BE2C (cell line): ENCODE results near the gene GTPBP1.

Experiments used
- DNase-seq: peaks from one replicate; pipeline ENCODE4 v3.0.0-alpha.2; 2020
- H3K27me3 ChIP-seq: fragments of 250-450 bp; sonication (Bioruptor Pico); 2 replicates; pipeline ENCODE4 v1.5.1; 2020; ENCODE audit warnings: mild to moderate bottlenecking
- H3K36me3 ChIP-seq: fragments of 250-450 bp; sonication (Bioruptor Pico); 2 replicates; pipeline ENCODE4 v1.5.1; 2020; ENCODE audit warnings: mild to moderate bottlenecking
- H3K4me1 ChIP-seq: fragments of 250-450 bp; sonication (Bioruptor Pico); 2 replicates; pipeline ENCODE4 v1.5.1; 2020
- H3K4me3 ChIP-seq: 2 replicates; pipeline ENCODE4 v1.5.1; 2011; ENCODE audit warnings: low read depth, low read length
- H3K9me3 ChIP-seq: fragments of 250-450 bp; sonication (Bioruptor Pico); 2 replicates; pipeline ENCODE4 v1.5.1; 2020
- CTCF ChIP-seq: IDR thresholded peaks from 2 replicates; pipeline ENCODE4 v1.5.1; 2012; ENCODE audit warnings: mild to moderate bottlenecking, low read depth, low read length

GTPBP1 gene

GRCh38 chr22:38759005-38759404, 53.3 kb downstream of the GTPBP1 start:
- Histone ChIP-seq H3K4me1 (peaks cover 22% of the 10 kb centered on the region), H3K27me3 (no peaks in the 10 kb centered on the region), H3K36me3 (peaks cover 2% of the 10 kb centered on the region; the same call in 1 of the 2 replicates), H3K9me3 (no peaks in the 10 kb centered on the region), H3K4me3 (no peak overlapping the region)
- DNase-seq, result no peak
- no peak for TF ChIP-seq CTCF

- Histone ChIP-seq H3K4me3 (no peak overlapping the region), H3K36me3 (no peaks in the 10 kb centered on the region), H3K9me3 (no peaks in the 10 kb centered on the region), H3K27me3 (no peaks in the 10 kb centered on the region), H3K4me1 (peaks cover 21% of the 10 kb centered on the region)
- peak; percentile 91 for DNase-seq
- no peak for TF ChIP-seq CTCF
These were observed 54.9 kb downstream of the GTPBP1 start for GRCh38 chr22:38760477-38761201.

DNA sequence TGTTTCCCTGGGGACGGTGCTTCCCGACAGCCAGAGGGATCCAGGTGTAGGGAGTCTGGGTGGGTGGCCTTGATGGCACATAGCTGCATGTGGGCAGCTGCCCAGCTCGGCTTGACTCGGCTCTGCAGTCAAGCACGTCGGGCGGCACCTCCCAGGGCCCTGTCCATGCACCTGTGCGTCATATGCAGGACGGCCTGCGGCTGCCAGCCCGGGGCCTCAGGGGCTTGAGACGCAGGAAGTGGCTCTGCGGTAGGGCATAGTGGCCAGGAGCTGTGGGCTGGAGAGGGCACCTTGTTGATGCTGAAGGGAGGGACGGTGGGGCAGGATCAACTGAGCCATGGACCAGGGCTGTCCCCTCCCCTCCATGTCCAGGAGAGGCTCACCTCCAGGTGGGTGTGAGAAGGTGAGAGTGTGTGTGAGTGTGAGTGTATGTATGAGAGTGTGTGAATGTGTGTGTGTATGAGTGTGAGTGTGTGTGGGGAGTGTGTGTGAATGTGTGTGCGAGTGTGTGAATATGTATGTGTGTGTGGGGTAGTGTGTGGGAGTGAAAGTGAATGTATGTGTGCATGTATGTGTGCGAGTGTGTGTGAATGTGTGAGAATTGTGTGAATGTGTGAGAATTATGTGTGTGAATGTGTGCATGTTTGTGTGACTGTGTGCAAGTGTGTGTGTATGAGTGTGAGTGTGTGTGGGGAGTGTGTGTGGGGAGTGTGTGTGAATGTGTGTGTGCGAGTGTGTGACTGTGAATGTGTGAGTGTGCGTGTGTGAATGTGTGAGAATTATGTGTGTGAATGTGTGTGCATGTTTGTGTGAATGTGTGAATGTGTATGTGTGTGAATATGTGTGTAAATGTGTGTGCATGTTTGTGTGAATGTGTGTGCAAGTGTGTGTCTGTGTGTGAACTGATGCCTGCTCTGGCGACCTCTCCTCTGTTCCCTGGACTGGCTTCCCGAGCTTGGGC, 55.7 kb downstream of the GTPBP1 start:
- no peak for TF ChIP-seq CTCF
- peaks cover 25% of the 10 kb centered on the region for H3K4me1 ChIP-seq
- H3K36me3 ChIP-seq, result no peaks in the 10 kb centered on the region
- no peak for DNase-seq
- H3K27me3 ChIP-seq, result no peaks in the 10 kb centered on the region
- H3K9me3 ChIP-seq, result no peaks in the 10 kb centered on the region
- no peak overlapping the region for H3K4me3 ChIP-seq

GRCh38 chr22:38762551-38762983, 56.8 kb downstream of the GTPBP1 start:
- no peak for TF ChIP-seq CTCF

GRCh38 chr22:38766076-38766777, 60.5 kb downstream of the GTPBP1 start:
- peak; percentile 98 for TF ChIP-seq CTCF
- peak; percentile 93 for DNase-seq

More at GRCh38 chr22:38762551-38762983, 56.8 kb downstream of the GTPBP1 start:
- H3K4me1 ChIP-seq, result peaks cover 25% of the 10 kb centered on the region
- no peaks in the 10 kb centered on the region for H3K27me3 ChIP-seq
- DNase-seq, result peak; percentile 55
- H3K36me3 ChIP-seq, result no peaks in the 10 kb centered on the region
- H3K9me3 ChIP-seq, result no peaks in the 10 kb centered on the region
- H3K4me3 ChIP-seq, result no peak overlapping the region

More at GRCh38 chr22:38766076-38766777, 60.5 kb downstream of the GTPBP1 start:
- Histone ChIP-seq H3K36me3 (no peaks in the 10 kb centered on the region), H3K27me3 (no peaks in the 10 kb centered on the region), H3K4me1 (peaks cover 15% of the 10 kb centered on the region), H3K4me3 (no peak overlapping the region), H3K9me3 (no peaks in the 10 kb centered on the region)
